GM12891 (cell line): ENCODE data around the gene FADS1.

Source experiments
- PAX5 ChIP-seq: IDR thresholded peaks from 2 replicates; pipeline ENCODE4 v1.6.1; 2011; ENCODE audit warnings: low read length, moderate library complexity, mild to moderate bottlenecking; ENCODE audit not compliant: insufficient read depth, severe bottlenecking
- POLR2A ChIP-seq: IDR thresholded peaks from 2 replicates; pipeline ENCODE4 v1.6.1; 2011; ENCODE audit warnings: low read depth, low read length, control low read depth
- POLR2AphosphoS5 ChIP-seq: IDR thresholded peaks from 2 replicates; pipeline ENCODE4 v1.6.1; 2011; ENCODE audit warnings: low read depth, low read length, control low read depth
- TAF1 ChIP-seq: IDR thresholded peaks from 2 replicates; pipeline ENCODE4 v1.6.1; 2011; ENCODE audit warnings: low read depth, low read length, control low read depth

DNA sequence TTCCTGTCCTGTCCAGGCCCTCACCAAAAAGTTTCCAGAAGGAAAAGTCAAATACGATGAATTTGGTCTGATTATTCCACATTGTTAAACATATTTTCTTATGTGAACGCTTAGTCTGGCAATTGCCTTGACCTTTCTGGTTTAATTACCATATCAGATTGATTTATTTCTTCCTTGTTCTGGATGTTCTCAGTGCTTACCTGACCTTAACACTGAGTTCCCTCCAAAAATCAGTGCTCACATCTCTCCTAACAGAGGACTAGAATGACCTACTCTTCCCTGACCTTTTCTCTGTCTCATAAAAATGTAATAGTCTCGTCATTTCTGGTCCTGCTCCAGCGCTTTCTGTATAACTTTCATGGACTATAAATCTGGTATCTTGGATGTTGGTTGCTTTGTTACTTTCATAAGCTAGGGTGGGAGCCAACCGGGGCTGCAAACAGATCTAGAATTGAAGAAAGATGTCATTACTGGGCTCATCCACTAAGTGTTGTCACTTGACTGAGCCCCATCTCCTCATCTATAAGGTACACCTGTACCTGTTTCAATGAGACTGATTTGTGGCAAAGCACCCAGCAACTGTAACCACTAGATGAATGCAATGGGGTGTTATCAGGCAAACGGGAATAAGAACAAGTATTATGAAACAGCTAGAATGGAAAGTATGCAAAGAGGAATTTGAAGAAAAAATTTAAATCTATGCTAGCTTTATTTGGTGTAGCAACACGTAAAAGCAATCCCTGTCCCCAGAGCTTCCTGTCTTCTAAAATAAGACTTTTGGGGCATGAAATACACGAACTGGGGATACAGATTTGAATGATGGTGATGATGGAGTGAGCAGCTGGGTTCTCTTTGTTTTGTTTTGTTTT is 13.7 kb upstream of the FADS1 start:
- TF ChIP-seq POLR2A (no peak), TAF1 (no peak), POLR2AphosphoS5 (no peak), PAX5 (no peak)
